GM23338 (cell line): ENCODE results near the gene PREB. TPM values are rescaled to one million over a fixed set of nuclear protein-coding genes. Genes with fewer than 3 reads are reported as not detected.

Experiments used
- CREB1 ChIP-seq: fragments of 250-450 bp; sonication (Bioruptor Pico); IDR thresholded peaks from 2 replicates; pipeline ENCODE4 v1.5.0; 2020; ENCODE audit warnings: low read depth, mild to moderate bottlenecking, moderate library complexity
- CTCF ChIP-seq, 2 experiments: fragments of 200-600 bp in 1 of 2; sonication (generic) in 1 of 2; conservative IDR thresholded peaks; 2 replicates each; pipeline versions ENCODE4 v1.5.1 to v1.6.1; 2016 to 2017; ENCODE audit warnings: antibody characterized with exemption in 2 of 2, low read depth in 2 of 2, mild to moderate bottlenecking in 2 of 2, moderate library complexity in 1 of 2
- ETS1 ChIP-seq: IDR thresholded peaks from 2 replicates; pipeline ENCODE4 v1.6.1; 2016; ENCODE audit warnings: antibody characterized with exemption
- EZH2 ChIP-seq: fragments of 200-600 bp; sonication (generic); IDR thresholded peaks from one replicate; pipeline ENCODE4 v1.8.0; 2017; ENCODE audit warnings: antibody characterized with exemption, mild to moderate bottlenecking, low read depth; ENCODE audit not compliant: unreplicated experiment
- EZH2phosphoT487 ChIP-seq: fragments of 200-600 bp; sonication (generic); IDR thresholded peaks from one replicate; pipeline ENCODE4 v1.8.1; 2018; ENCODE audit warnings: antibody characterized with exemption; ENCODE audit not compliant: unreplicated experiment
- NANOG ChIP-seq: IDR thresholded peaks from 2 replicates; pipeline ENCODE4 v1.6.1; 2016; ENCODE audit warnings: antibody characterized with exemption, borderline replicate concordance
- REST ChIP-seq: IDR thresholded peaks from one replicate; pipeline ENCODE4 v1.6.1; 2018; ENCODE audit warnings: antibody characterized with exemption; ENCODE audit not compliant: unreplicated experiment
- STAT1 ChIP-seq: IDR thresholded peaks from one replicate; pipeline ENCODE4 v1.6.1; 2016; ENCODE audit warnings: antibody characterized with exemption; ENCODE audit not compliant: unreplicated experiment
- ZNF114 ChIP-seq: fragments of 250-450 bp; sonication (Bioruptor Pico); IDR thresholded peaks from 2 replicates; pipeline ENCODE4 v1.5.0; 2020; ENCODE audit warnings: mild to moderate bottlenecking, moderate library complexity
- ZNF331 ChIP-seq: fragments of 250-450 bp; sonication (Bioruptor Pico); IDR thresholded peaks from 2 replicates; pipeline ENCODE4 v1.5.0; 2020; ENCODE audit warnings: low read depth, mild to moderate bottlenecking, moderate library complexity
- ZNF462 ChIP-seq: fragments of 250-450 bp; sonication (Bioruptor Pico); IDR thresholded peaks from 2 replicates; pipeline ENCODE4 v1.5.0; 2020; ENCODE audit warnings: mild to moderate bottlenecking, moderate library complexity
- polyA plus RNA-seq: library from polyadenylated mRNA; unstranded; fragments of >200 nt; fragmentation: Nextera tagmentation; extraction: Ambion mirVana; gene quantifications from 2 replicates; pipeline ENCODE4 v1.2.1, GENCODE V29; 2016
- total RNA-seq: library from RNA; depleted of rRNA; stranded (reverse); fragments of >200 nt; shearing (Covaris generic); gene quantifications from 2 replicates; pipeline ENCODE4 v1.2.3, GENCODE V29; 2014

The PREB gene
- total and polyA plus RNA-seq, 2 experiments from 2014 or later = 41.2 to 79.7 TPM

GRCh38 chr2:27092696-27093429, 41.6 kb downstream of the PREB start (continued):
- TF ChIP-seq ZNF462 (no peak), ZNF114 (no peak), REST (no peak), STAT1 (no peak), CREB1 (CRISPR knock-in tag) (no peak), ZNF331 (CRISPR knock-in tag) (no peak), EZH2 (no peak), ETS1 (no peak), EZH2phosphoT487 (no peak), NANOG (no peak), CTCF (conservative IDR thresholded peaks at IDR 0.05; ENCODE audit: low read depth in 2 of 2) (no peak)
